PC-9 (cell line): Measurements from ENCODE around the gene PFDN2.

Experiments
- CTCF ChIP-seq: fragments of 200-600 bp; sonication (generic); conservative IDR thresholded peaks from 2 replicates; pipeline ENCODE4 v1.6.1; 2017; ENCODE audit warnings: mixed run types, antibody characterized with exemption, mild to moderate bottlenecking, moderate library complexity
- EZH2 ChIP-seq: fragments of 200-600 bp; sonication (generic); IDR thresholded peaks from 2 replicates; pipeline ENCODE4 v1.8.0; 2017; ENCODE audit warnings: antibody characterized with exemption, low read depth

DNA sequence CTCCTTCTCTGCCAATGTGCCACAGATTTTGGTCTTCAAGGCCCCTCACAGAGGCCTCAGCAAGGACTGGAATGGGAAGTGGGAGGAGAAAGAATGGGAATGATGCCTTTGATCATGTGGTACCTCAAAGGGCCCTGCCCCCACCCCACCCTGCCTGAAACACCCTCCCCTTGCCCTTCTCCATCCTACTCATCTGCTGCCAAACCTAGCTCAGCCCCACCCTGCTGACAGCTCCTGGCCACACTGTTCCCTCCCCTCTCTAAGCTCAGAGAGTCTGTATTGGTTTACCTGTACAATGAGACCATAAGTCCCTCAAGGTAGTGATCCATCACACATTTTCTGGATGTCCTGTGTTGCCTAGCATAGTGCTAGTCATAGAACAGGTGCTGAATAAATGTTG, 41.4 kb downstream of the PFDN2 start:
- no peak for TF ChIP-seq CTCF
- TF ChIP-seq EZH2: no peak
